NCI-H187 (cell line): ENCODE measurements around the gene DTNBP1.

ENCODE experiments used
- DNase-seq, 2 experiments: peaks; one replicate each; lab custom pipeline; 2025; lab: John Stamatoyannopoulos, UW

DTNBP1 gene

GRCh38 chr6:15588971-15589634 is 73.7 kb downstream of the DTNBP1 start:
- no peak for DNase-seq

- no peak for DNase-seq
Measured at GRCh38 chr6:15586503-15586902, 76.3 kb downstream of the DTNBP1 start.

GRCh38 chr6:15585760-15586214 is 77.0 kb downstream of the DTNBP1 start:
- DNase-seq, result no peak

- DNase-seq, result no peak
Measured at GRCh38 chr6:15582499-15582898, 80.3 kb downstream of the DTNBP1 start.

- no peak for DNase-seq
Measured at GRCh38 chr6:15581751-15582150, 81.1 kb downstream of the DTNBP1 start.

GRCh38 chr6:15580326-15580725 is 82.5 kb downstream of the DTNBP1 start:
- DNase-seq, result no peak

- DNase-seq, result no peak
Measured at GRCh38 chr6:15578716-15579391, 84.0 kb downstream of the DTNBP1 start.

GRCh38 chr6:15577550-15578171 is 85.2 kb downstream of the DTNBP1 start:
- no peak for DNase-seq

GRCh38 chr6:15577106-15577505 is 85.7 kb downstream of the DTNBP1 start:
- no peak for DNase-seq

GRCh38 chr6:15575357-15576033 is 87.3 kb downstream of the DTNBP1 start:
- no peak for DNase-seq

- DNase-seq, result no peak
Measured at GRCh38 chr6:15574486-15574885, 88.3 kb downstream of the DTNBP1 start.

GRCh38 chr6:15574023-15574422 is 88.8 kb downstream of the DTNBP1 start:
- no peak for DNase-seq

- no peak for DNase-seq
Measured at GRCh38 chr6:15573384-15573783, 89.4 kb downstream of the DTNBP1 start.

GRCh38 chr6:15572296-15573016 is 90.4 kb downstream of the DTNBP1 start:
- DNase-seq, result no peak

- DNase-seq, result no peak
Measured at GRCh38 chr6:15570171-15570570, 92.7 kb downstream of the DTNBP1 start.

GRCh38 chr6:15569035-15569995 is 93.5 kb downstream of the DTNBP1 start:
- no peak for DNase-seq

GRCh38 chr6:15562977-15563376 is 99.9 kb downstream of the DTNBP1 start:
- DNase-seq, result no peak

GRCh38 chr6:15561447-15562199 is 101.2 kb downstream of the DTNBP1 start:
- DNase-seq, result no peak

GRCh38 chr6:15560713-15561112 is 102.1 kb downstream of the DTNBP1 start:
- DNase-seq, result no peak

GRCh38 chr6:15557174-15557573 is 105.7 kb downstream of the DTNBP1 start:
- DNase-seq, result no peak
